SHP77 (cell line): ENCODE measurements around the gene SMIM1.

Experiments used
- DNase-seq, 2 experiments: peaks; one replicate each; lab custom pipeline; 2025; lab: John Stamatoyannopoulos, UW

Gene SMIM1

DNA sequence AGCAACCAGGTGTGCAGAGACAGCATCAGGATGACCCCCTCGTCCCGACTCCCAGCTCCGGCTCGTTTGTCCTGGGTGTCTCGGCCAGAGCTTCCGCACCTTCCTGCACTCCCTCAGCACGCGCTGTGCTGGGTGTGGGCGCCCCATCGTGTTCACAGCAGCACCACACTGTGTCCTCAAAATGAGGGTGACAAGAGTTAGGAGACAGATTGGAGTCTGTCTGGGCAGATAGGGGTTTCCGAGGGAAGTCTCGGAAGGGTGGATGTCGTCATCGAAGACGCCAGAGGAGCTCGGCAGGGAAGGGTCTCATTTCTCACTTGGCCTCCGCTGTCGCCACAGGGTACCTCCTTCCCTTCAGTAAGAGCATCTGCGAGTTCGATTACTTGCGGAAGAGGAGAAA is 16.2 kb upstream of the SMIM1 start:
- DNase-seq = no peak

DNA sequence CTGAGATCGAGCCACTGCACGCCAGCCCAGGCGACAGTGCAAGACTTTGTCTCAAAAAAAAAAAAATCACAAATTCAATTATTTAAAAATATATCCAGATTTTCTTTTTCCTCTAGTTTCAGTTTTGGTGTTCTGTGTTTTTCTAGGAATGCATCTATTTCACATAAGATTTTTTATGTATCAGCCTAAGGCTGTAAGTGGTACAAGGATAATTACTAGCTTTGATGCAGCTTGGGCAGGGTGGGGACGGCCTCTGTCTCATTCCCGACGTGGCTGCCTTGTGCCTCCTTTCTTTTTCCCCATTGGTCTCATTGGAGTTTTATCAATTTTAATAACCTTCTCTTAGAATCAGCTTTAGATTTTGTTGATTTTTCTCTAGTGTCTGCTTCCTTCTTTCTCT is 13.4 kb upstream of the SMIM1 start:
- no peak for DNase-seq

- no peak for DNase-seq
Measured at GRCh38 chr1:3759796-3760195, 12.8 kb upstream of the SMIM1 start.

DNA sequence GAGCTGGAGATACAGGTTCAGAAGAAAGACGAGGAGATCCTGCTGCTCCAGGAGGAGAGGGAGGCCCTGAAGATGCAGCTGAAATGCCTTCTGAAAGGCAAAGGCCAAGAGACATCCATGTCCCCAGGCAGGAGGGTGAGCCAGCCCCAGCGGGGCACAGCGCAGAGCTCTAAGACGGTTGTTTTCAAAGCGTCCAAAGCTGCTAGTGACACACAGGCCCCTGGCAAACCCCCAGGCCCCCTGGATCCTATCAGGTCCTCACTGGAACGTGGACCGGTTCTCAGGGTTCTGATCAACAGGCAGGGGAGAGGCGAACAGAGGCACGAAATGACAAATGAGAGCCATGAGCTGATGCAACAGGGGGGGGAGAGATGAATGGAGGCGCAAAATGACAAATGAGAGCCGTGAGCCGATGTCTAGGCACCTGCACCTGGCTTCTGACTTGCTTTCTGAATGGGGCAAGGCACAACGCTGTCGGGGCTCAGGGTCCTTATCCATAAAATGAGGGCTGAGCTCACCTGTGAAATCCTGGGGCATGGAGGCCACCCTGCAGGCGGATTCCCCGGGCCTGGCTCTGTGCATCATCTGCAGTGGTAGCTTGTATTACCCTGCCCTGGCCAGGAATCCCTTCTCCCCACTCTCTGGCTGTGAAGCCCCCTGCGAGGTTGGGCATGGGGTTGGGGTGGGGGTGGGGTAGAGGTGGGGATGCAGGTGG is 11.1 kb upstream of the SMIM1 start:
- no peak for DNase-seq

- DNase-seq = no peak
Measured at GRCh38 chr1:3762151-3762872, 10.2 kb upstream of the SMIM1 start.

DNA sequence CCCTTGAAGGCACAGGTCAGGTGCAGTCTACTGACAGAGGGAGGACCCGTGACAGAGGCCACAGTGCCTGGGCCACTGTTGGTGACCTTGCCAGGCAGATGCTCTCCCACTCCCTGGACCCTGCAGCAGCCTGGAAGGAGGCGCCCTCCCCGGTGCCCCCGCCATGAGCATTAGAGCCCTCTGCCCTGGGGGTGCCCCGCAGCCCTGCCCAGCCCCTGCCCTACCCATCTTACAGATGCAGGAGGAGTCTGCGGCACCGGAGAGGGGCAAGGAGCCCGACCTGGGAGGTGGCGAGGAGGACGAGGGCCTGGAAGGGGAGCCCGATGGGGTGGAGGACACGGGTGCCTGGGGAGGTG is 9.7 kb upstream of the SMIM1 start:
- DNase-seq = no peak

- DNase-seq = peak in 1 of 2 experiments; percentile 27
Measured at GRCh38 chr1:3763351-3764125, 9.0 kb upstream of the SMIM1 start.

DNA sequence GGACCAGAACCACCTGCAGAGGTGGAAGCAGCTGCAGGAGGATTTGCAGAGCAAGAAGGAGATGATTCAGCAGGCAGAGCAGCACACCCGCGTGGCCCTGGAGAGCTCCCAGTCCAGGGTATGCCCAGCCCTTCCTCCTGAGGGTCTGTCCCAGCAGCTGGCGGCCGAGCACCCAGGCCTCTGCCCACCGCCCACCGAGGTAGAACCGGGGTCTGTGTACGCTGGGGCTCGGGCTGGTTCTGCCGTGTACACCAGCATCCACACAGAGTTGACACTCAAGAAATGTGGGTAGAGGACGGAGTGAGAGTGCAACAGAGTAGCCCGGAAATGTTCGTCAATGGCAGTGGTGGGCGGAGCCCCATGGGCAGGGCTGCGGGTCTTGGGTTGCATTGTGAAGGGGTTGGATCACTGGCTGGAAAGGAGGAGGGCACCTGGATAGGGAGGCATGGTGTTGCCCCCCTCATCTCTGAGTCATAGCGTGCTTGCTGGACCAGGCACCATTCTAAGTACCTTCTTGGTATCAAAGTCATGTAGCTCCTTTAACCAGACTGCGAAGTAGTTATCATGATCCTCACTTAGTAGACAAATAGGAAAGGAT is 5.1 kb upstream of the SMIM1 start:
- no peak for DNase-seq

DNA sequence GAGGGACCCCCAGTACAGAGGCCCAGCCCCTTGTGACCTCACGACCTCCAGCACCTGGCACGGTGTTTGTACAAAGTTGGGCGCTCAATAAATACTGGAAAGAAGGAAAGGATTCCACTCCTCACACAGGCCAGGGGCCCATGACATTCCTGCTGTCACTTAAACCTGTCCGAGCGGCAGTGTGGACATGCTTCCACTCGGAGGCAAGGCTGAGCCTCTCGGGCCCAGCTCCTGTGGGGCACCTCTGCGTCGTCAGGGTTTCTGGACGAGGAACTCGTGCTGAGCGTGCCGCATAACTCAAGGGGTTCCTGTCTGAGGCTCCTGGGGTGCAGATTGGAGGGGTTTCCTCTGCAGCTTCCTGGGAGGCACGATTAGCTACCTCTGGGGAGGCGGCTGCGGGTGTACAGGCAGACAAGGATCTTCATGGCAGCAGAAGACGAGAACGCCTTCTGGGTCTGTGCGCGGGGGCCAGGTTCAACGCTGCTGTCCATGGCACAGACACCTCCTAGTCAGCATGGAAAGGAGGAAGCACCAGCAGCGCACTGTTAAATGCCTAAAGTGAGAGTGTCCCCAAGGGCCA is 3.6 kb upstream of the SMIM1 start:
- no peak for DNase-seq

GRCh38 chr1:3770047-3770765 is 2.3 kb upstream of the SMIM1 start:
- DNase-seq = no peak

GRCh38 chr1:3771108-3772026 is 1.2 kb upstream of the SMIM1 start:
- DNase-seq = peak in 1 of 2 experiments; percentile 30

- peak; percentile 71 to 82 for DNase-seq
Measured at GRCh38 chr1:3772027-3772714, 378 bp upstream of the SMIM1 start.

DNA sequence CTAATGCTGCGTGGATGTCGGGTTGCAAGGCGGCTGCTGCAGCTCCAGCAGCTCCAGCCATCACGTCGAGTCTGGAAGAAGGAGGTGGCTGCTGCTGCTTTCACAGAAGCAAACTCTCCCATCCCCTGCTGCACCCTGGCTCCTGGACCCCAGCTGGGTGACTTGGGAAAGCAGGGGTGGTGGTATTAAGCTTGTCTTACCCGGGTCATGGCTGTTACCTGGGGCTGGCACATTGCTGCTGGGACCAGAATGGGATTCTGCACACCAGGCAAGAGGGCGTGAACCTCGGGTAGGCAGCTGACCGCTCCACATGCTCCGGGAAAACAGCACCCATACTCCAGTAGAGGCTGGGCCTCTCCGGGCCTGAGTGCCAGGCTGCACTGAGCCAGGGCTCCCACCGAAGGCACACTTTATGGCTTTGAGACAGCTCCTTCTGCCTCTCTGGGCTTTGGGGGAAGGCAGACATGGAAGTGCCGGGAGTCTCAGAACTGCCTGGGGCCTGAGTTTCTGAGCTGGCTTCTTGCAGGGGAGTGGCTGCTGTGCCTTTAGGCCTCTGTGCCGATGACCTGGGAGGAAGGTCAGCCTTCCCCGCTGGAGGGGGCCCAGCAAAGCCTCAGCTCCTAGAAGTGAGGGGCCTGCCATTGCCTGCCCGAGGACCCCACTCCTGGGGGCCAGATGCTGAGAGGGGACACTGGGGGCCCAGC is 1.2 kb downstream of the SMIM1 start:
- no peak for DNase-seq

- DNase-seq = no peak
Measured at GRCh38 chr1:3774276-3774945, 1.9 kb downstream of the SMIM1 start.

- peak in 1 of 2 experiments; percentile 51 for DNase-seq
Measured at GRCh38 chr1:3774946-3775489, 2.5 kb downstream of the SMIM1 start.

DNA sequence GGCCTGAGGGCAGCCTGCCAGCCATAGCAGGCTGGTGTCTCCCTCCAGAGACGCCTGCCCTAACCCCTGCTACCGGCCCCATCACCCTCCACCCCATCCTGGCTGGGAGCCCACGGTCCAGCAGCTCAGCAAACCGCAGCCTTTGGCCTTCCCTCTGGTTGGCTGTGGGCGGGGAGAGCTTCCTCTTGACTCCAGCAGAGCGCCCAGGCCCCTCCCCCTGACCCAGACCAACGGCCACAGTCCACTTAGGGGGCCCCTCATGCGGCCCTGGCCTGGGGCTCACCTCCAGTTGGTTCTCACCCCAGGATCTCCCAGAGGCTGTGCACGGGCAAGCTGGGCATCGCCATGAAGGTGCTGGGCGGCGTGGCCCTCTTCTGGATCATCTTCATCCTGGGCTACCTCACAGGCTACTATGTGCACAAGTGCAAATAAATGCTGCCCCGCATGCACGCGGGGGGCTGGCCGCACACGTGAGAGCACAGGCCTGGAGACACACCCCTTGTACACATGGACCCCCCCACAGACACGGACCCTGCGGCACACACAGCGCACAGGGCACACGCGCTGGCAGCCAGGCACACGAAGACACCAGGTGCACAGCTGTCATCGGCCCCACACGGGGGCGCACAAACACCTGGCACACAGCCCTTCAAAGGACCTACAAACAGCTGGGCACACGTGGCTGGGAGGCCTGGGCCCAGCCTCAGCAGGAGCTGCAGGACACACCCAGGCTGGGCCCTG is 3.1 kb downstream of the SMIM1 start:
- DNase-seq = peak; percentile 77 to 91

GRCh38 chr1:3776231-3776961 is 3.8 kb downstream of the SMIM1 start:
- no peak for DNase-seq
